ENCODE data around the gene FAM3D.

FAM3D gene

GRCh38 chr3:58623478-58623877 is 43.1 kb downstream of the FAM3D start:
- H3K4me1 ChIP-seq (ENCODE audit: insufficient read depth, low read length): peaks cover 5% of the 10 kb centered on the region
- no peak overlapping the region for H3K9ac ChIP-seq (ENCODE audit: low read length)
- H3K4me3 ChIP-seq (ENCODE audit: low read depth in 1 of 2, low read length in 2 of 2): no peak overlapping the region
- H3K36me3 ChIP-seq (ENCODE audit: insufficient read depth, low read length): no peaks in the 10 kb centered on the region
- H3K27ac ChIP-seq (ENCODE audit: low read depth, low read length): no peak overlapping the region
- H3K9me3 ChIP-seq (ENCODE audit: low read length): no peaks in the 10 kb centered on the region
- H3K27me3 ChIP-seq (ENCODE audit: control insufficient read depth in 1 of 2, insufficient read depth in 2 of 2, low read length in 2 of 2): no peaks in the 10 kb centered on the region

GRCh38 chr3:58622892-58623291 is 43.7 kb downstream of the FAM3D start:
- H3K4me3 ChIP-seq (ENCODE audit: low read depth in 1 of 2, low read length in 2 of 2): no peak overlapping the region
- H3K27me3 ChIP-seq (ENCODE audit: control insufficient read depth in 1 of 2, insufficient read depth in 2 of 2, low read length in 2 of 2): no peaks in the 10 kb centered on the region
- no peaks in the 10 kb centered on the region for H3K36me3 ChIP-seq (ENCODE audit: insufficient read depth, low read length)
- H3K4me1 ChIP-seq (ENCODE audit: insufficient read depth, low read length): peaks cover 5% of the 10 kb centered on the region
- no peak overlapping the region for H3K9ac ChIP-seq (ENCODE audit: low read length)
- H3K9me3 ChIP-seq (ENCODE audit: low read length): no peaks in the 10 kb centered on the region
- no peak overlapping the region for H3K27ac ChIP-seq (ENCODE audit: low read depth, low read length)

DNA sequence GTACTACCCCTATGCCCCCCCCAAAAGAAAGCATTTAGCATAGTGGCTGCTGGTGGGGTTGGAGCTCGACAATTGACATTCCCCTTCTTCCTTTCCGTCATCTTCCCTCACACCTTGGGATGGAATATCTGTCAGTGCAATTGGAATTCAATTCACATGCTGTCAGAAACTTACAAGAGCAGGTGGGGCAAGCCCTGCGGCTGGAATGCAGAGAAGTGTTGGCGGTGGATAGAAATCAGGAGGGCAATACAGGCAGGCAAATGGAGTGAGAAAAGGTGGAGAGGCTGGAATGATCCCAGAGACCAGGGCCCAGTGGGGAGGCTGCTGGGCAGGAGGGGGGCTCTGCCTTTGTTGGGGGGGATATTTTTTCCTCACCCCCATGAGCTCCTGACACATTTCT is 44.1 kb downstream of the FAM3D start:
- no peaks in the 10 kb centered on the region for H3K27me3 ChIP-seq (ENCODE audit: control insufficient read depth in 1 of 2, insufficient read depth in 2 of 2, low read length in 2 of 2)
- H3K36me3 ChIP-seq (ENCODE audit: insufficient read depth, low read length): no peaks in the 10 kb centered on the region
- no peak overlapping the region for H3K9ac ChIP-seq (ENCODE audit: low read length)
- H3K4me3 ChIP-seq (ENCODE audit: low read depth in 1 of 2, low read length in 2 of 2): no peak overlapping the region
- no peak overlapping the region for H3K27ac ChIP-seq (ENCODE audit: low read depth, low read length)
- no peaks in the 10 kb centered on the region for H3K9me3 ChIP-seq (ENCODE audit: low read length)
- H3K4me1 ChIP-seq (ENCODE audit: insufficient read depth, low read length): peaks cover 2% of the 10 kb centered on the region

- Histone ChIP-seq H3K36me3 (ENCODE audit: insufficient read depth, low read length) (no peaks in the 10 kb centered on the region), H3K9me3 (ENCODE audit: low read length) (no peaks in the 10 kb centered on the region), H3K4me1 (ENCODE audit: insufficient read depth, low read length) (no peaks in the 10 kb centered on the region), H3K4me3 (ENCODE audit: low read depth in 1 of 2, low read length in 2 of 2) (no peak overlapping the region), H3K9ac (ENCODE audit: low read length) (no peak overlapping the region), H3K27me3 (ENCODE audit: control insufficient read depth in 1 of 2, insufficient read depth in 2 of 2, low read length in 2 of 2) (no peaks in the 10 kb centered on the region), H3K27ac (ENCODE audit: low read depth, low read length) (no peak overlapping the region)
Observed at GRCh38 chr3:58621086-58621830, 45.3 kb downstream of the FAM3D start.

- Histone ChIP-seq H3K27me3 (ENCODE audit: control insufficient read depth in 1 of 2, insufficient read depth in 2 of 2, low read length in 2 of 2) (no peaks in the 10 kb centered on the region), H3K4me1 (ENCODE audit: insufficient read depth, low read length) (no peaks in the 10 kb centered on the region), H3K4me3 (ENCODE audit: low read depth in 1 of 2, low read length in 2 of 2) (no peak overlapping the region), H3K9ac (ENCODE audit: low read length) (no peak overlapping the region), H3K9me3 (ENCODE audit: low read length) (no peaks in the 10 kb centered on the region), H3K27ac (ENCODE audit: low read depth, low read length) (no peak overlapping the region), H3K36me3 (ENCODE audit: insufficient read depth, low read length) (no peaks in the 10 kb centered on the region)
Observed at GRCh38 chr3:58620421-58620820, 46.2 kb downstream of the FAM3D start.

- Histone ChIP-seq H3K4me1 (ENCODE audit: insufficient read depth, low read length) (no peaks in the 10 kb centered on the region), H3K27ac (ENCODE audit: low read depth, low read length) (no peak overlapping the region), H3K27me3 (ENCODE audit: control insufficient read depth in 1 of 2, insufficient read depth in 2 of 2, low read length in 2 of 2) (no peaks in the 10 kb centered on the region), H3K9me3 (ENCODE audit: low read length) (no peaks in the 10 kb centered on the region), H3K4me3 (ENCODE audit: low read depth in 1 of 2, low read length in 2 of 2) (no peak overlapping the region), H3K36me3 (ENCODE audit: insufficient read depth, low read length) (no peaks in the 10 kb centered on the region), H3K9ac (ENCODE audit: low read length) (no peak overlapping the region)
Observed at GRCh38 chr3:58617338-58617761, 49.2 kb downstream of the FAM3D start.

DNA sequence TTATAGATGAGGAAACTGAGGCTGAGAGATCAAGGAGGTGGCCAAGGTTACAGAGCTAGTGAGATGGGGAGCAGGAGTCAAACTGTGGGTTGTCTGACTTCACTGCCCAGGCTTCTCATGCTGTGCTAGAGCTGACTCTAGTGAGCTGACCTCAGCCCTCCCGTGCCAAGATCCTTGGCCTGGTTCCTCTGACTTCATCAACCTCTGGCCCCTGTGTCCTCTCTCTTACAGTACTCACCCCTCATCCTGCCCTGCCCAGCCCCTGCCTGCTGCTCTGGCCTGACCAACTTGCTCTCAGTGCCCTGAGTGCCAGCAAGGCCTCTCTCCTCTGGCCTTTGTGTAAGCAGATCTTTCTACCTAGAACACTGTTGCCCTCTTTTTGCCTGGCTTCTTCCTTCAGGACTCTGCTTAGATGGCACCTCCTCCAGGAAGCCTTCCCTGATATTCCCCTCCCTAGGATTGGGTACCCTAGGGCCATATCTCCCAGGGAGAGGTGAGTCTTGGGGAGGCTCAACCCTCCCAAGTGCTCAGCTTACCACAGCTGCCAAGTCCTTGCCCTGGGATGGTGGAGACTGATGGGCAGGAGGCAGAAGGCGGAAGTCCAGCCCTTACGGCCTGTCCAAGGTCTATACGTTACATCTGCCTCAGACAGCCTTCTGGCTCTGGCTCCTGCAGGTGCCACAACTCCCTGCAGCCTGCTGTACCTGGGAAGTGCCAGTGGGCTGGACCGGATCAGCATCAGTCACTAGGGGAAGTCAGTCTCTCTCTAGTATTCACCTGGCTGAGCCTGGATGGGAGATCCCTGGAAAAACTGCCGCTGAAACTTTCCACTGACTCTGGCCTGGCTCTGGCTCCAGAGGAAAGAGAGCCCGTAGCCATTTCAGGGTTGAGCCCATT is 53.1 kb downstream of the FAM3D start:
- H3K4me3 ChIP-seq (ENCODE audit: low read depth in 1 of 2, low read length in 2 of 2): no peak overlapping the region
- no peak overlapping the region for H3K27ac ChIP-seq (ENCODE audit: low read depth, low read length)
- H3K27me3 ChIP-seq (ENCODE audit: control insufficient read depth in 1 of 2, insufficient read depth in 2 of 2, low read length in 2 of 2): no peaks in the 10 kb centered on the region
- H3K9ac ChIP-seq (ENCODE audit: low read length): no peak overlapping the region
- H3K9me3 ChIP-seq (ENCODE audit: low read length): no peaks in the 10 kb centered on the region
- H3K4me1 ChIP-seq (ENCODE audit: insufficient read depth, low read length): no peaks in the 10 kb centered on the region
- H3K36me3 ChIP-seq (ENCODE audit: insufficient read depth, low read length): no peaks in the 10 kb centered on the region

GRCh38 chr3:58612830-58613229 is 53.7 kb downstream of the FAM3D start:
- H3K4me3 ChIP-seq (ENCODE audit: low read depth in 1 of 2, low read length in 2 of 2): no peak overlapping the region

DNA sequence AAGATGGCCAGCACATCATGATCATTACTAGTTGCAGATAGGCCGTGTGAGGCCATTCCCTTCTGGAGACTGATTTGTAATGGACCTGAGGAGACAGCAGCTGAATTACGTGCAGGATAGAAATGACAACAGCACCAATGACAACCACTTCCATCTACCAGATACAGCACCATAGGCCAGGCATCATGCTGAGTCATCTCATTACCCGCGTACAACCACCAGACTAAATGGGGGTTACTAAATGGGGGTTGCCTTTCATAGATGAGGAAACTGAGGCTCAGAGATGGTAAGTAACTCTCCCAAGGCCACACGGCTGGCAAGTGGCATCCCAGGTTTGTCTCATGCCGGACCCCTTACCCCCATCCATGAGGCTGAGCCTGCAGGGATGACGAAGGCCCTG is 56.6 kb downstream of the FAM3D start:
- H3K36me3 ChIP-seq (ENCODE audit: insufficient read depth, low read length): no peaks in the 10 kb centered on the region
- no peak overlapping the region for H3K9ac ChIP-seq (ENCODE audit: low read length)
- H3K27ac ChIP-seq (ENCODE audit: low read depth, low read length): no peak overlapping the region
- H3K27me3 ChIP-seq (ENCODE audit: control insufficient read depth in 1 of 2, insufficient read depth in 2 of 2, low read length in 2 of 2): no peaks in the 10 kb centered on the region
- H3K4me1 ChIP-seq (ENCODE audit: insufficient read depth, low read length): no peaks in the 10 kb centered on the region
- no peaks in the 10 kb centered on the region for H3K9me3 ChIP-seq (ENCODE audit: low read length)
- H3K4me3 ChIP-seq (ENCODE audit: low read depth in 1 of 2, low read length in 2 of 2): no peak overlapping the region

More at GRCh38 chr3:58612830-58613229, 53.7 kb downstream of the FAM3D start:
- H3K27me3 ChIP-seq (ENCODE audit: control insufficient read depth in 1 of 2, insufficient read depth in 2 of 2, low read length in 2 of 2): no peaks in the 10 kb centered on the region
- H3K27ac ChIP-seq (ENCODE audit: low read depth, low read length): no peak overlapping the region
- no peaks in the 10 kb centered on the region for H3K36me3 ChIP-seq (ENCODE audit: insufficient read depth, low read length)
- H3K9ac ChIP-seq (ENCODE audit: low read length): no peak overlapping the region
- no peaks in the 10 kb centered on the region for H3K4me1 ChIP-seq (ENCODE audit: insufficient read depth, low read length)
- no peaks in the 10 kb centered on the region for H3K9me3 ChIP-seq (ENCODE audit: low read length)

DNA sequence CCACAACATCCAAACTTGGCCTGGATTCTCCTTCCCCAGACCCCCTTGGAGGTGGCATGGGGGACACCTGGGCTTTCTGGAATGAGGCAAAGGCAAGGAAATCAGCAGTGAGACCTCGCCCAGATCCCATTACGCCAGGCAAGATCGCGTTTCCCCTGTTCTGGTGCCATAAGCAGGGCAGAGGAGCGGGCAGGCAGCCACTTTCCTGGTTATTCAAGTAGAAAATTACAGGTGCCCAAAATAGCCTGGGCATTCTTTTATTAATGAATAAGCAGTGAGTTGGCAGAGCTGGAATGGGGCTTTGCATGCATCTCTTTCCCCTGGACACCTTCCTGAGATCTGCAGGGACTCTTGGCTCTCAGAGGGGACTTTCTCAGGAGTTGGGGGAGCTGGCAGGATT is 57.9 kb downstream of the FAM3D start:
- H3K27me3 ChIP-seq (ENCODE audit: control insufficient read depth in 1 of 2, insufficient read depth in 2 of 2, low read length in 2 of 2): no peaks in the 10 kb centered on the region
- no peak overlapping the region for H3K9ac ChIP-seq (ENCODE audit: low read length)
- H3K9me3 ChIP-seq (ENCODE audit: low read length): no peaks in the 10 kb centered on the region
- H3K4me1 ChIP-seq (ENCODE audit: insufficient read depth, low read length): no peaks in the 10 kb centered on the region
- no peak overlapping the region for H3K27ac ChIP-seq (ENCODE audit: low read depth, low read length)
- H3K36me3 ChIP-seq (ENCODE audit: insufficient read depth, low read length): no peaks in the 10 kb centered on the region
- H3K4me3 ChIP-seq (ENCODE audit: low read depth in 1 of 2, low read length in 2 of 2): no peak overlapping the region

DNA sequence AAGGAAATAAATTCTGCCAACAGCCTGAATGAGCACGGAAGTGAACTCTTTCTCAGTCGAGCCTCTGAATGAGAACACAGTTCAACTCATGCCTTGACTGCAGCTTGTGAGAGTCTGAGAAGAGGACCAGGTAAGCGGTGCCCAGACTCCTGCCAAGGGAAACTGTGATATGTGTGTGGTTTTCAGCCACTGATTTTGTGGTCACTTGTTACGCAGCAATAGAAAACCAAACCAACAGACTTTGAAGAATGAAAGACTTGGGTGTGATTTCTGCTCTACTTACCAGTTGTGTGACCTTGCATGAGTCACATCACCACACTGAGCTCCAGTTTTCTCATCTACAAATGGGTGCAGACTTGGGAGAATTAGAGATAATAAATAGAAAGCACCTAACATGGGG is 58.8 kb downstream of the FAM3D start:
- Histone ChIP-seq H3K36me3 (ENCODE audit: insufficient read depth, low read length) (no peaks in the 10 kb centered on the region), H3K9ac (ENCODE audit: low read length) (no peak overlapping the region)

More for the DNA sequence above, 58.8 kb downstream of the FAM3D start:
- Histone ChIP-seq H3K9me3 (ENCODE audit: low read length) (no peaks in the 10 kb centered on the region), H3K27me3 (ENCODE audit: control insufficient read depth in 1 of 2, insufficient read depth in 2 of 2, low read length in 2 of 2) (no peaks in the 10 kb centered on the region), H3K4me1 (ENCODE audit: insufficient read depth, low read length) (no peaks in the 10 kb centered on the region), H3K4me3 (ENCODE audit: low read depth in 1 of 2, low read length in 2 of 2) (no peak overlapping the region), H3K27ac (ENCODE audit: low read depth, low read length) (no peak overlapping the region)
